GM19025 (cell line): ENCODE results near the gene ABTB2.
A peak's percentile ranks its signal among the peaks of the same experiment; 100 is the strongest.
"Not testable (repeated sequence)": the region's sequence is repeated elsewhere in the genome, so short reads cannot be mapped to it uniquely, and the experiment has no call there.

Experiments used
- ATAC-seq: cut with Tn5 transposase; IDR thresholded peaks from one replicate; pipeline ENCODE4 v1.9.1; 2021; ENCODE audit warnings: mild to moderate bottlenecking, low read depth, moderate library complexity; ENCODE audit not compliant: unreplicated experiment

Gene ABTB2

DNA sequence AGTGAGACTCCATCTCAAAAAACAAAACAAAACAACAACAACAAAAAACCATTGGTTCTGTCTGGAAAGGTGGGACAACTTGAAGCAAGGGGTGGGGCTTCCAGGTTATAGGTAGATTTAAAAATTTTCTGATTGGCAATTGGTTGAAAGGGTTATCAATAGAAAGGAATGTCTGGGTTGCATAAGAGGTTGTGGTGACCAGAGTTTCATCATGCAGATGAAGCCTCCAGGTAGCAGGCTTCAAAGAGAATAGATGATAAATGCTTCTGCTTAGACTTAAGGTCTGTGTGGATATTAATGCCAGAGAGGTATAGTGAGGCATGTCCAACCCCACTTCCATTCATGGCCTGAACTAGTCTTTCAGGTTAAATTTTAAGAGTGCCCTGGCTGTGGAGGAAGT lies 135.8 kb downstream of the ABTB2 start:
- no peak for ATAC-seq

DNA sequence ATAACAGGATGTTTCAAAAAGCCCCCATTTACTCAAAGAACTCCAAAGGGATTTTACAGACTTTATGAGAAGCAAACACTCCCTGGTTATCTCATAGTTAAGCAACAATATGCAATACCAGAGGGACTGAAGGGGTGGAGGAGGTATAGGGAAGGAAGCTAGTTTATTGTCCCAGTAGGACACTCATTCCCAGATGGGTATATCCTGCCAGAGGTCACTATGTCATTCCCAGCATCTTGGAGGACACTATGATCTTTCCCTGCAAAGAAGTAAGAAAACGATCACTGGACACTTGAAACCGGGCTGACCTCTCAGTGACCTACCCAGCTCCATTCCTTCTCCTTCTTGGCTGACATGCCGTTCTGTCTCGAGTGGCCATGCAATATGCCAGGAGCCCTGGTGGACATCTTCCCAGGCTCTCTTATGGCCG lies 137.9 kb downstream of the ABTB2 start:
- ATAC-seq = no peak

DNA sequence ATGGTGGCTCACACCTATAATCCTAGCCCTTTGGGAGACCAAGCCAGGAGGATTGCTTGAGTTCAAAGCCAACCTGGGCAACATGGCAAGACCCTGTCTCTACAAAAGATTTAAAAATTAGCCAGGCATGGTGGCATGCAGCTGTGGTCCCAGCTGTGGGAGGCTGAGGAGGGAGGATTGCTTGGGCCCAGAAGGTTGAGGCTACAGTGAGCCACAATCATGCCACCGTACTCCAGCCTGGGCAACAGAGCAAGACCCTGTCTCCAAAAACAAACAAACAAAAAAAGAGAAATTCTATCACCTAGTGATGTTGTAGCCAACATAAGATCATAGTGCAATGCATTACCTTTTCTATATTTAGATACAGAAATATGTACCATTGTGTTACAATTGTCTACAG lies 138.5 kb downstream of the ABTB2 start:
- no peak for ATAC-seq

DNA sequence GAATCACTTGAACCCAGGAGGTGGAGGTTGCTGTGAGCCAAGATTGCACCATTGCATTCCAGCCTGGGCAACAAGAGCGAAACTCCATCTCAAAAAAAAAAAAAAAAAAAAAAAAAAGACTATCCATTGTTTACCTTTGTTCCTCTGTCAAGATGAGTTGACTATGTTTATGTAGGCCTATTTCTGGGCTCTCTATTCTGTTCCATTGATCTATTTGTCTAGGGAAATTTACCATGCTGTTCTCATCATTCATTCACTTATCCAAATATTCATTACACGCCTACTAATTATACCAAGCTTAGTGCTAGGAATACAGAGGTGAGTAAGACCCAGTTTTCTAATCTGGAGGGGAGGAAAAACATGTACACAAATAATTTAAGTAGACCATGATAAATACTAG lies 139.1 kb downstream of the ABTB2 start:
- ATAC-seq = not testable (repeated sequence)

DNA sequence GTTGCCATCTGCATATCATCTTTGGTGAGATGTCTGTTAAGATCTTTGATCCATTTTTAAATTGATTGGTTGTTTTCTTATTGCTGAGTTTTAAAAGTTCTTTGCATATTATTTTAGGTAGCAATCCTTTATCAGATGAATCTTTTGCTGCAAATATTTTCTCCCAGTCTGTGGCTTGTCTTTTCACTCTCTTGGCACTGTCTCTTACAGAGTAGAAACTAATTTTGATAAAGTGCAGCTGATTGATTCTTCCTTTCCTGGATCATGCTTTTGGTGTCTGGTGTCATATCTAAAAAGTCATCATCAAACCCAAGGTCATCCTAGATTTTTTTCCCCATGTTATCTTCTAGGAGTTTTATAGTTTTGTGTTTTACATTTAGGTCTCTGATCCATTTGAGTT lies 139.7 kb downstream of the ABTB2 start:
- no peak for ATAC-seq

DNA sequence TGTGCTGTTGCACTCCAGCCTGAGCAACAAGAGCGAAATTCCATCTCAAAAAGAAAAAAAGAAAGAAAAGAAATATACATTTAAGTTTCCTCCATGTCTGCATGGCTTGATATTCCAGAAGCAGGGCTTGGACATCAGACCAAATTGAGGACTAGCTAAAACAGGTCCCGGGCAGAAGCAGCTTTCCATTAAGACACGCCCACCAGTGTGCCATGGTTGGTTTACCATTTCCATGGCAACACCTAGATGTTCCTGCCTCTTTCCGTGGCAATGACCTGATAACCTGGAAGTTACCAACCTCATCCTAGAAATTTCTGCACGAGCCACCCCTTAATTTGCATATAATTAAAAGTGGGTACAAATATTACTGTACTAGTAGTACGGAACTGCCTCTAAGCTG lies 141.1 kb downstream of the ABTB2 start:
- ATAC-seq = no peak

DNA sequence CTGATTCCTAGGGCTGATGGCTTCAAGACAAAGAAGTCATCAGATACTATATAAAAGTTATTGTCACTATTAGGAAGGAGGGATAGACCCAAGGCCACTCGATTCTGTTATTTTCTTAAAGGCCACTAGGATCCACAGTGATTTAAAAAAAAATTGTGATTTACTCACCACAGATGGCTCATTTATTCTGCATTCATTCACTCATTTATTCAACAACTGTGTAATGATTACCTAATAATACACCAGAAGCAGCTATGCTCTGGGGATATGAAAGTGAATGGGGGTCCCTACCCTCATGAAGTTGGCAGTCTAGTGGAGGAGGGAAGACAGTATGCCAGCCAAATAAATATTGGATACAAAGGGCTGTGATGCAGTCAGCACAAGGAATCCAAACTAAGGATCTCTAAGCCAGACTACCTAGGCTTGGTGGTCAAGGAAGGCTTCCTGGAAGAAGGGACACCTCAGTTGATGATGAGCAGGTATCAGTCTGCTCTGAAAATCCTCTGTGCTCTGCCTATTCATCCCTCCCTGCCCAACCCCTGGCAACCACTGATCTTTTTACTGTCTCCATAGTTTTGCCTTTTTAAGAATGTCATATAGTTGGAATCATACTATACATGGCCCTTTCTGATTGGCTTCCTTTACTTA lies 141.9 kb downstream of the ABTB2 start:
- ATAC-seq = no peak

DNA sequence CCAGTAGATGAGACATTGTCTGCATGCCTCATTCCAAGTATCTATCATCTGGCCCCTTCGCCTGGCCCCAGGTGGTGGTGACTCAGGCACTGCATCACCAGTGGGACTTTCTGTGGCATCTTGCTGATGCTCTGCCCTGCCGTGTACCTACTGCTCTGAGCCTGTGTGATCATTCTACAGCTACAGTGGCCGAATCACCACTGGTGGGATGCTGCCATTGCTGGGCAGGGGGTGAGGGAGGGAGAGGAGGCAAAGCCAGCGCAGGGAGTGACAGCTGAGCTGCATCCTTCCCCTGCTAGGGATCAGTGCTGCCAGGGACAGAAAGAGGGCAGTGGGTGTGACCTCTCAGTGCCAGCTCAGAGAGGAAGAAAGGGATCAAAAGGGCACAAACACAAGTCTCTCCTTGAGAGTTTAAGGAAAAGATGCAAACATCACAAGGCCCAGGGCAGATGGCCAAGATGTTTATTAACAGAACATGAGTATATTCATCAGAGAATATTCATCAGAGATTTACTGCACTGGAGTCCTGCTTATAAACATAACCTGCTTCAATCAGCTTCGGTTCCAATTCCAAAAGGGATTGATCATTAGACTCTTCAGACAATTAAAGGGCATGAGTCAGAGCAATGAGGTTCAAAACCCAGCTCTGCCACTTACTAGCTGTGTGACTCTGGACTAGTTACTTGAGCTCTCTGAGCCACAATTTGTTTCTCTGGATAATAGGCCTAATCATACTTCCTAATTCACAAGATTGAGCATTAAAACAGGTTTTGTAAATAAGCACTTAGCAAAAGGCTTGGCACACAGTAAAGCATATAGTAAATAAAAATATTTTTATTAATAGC lies 142.6 kb downstream of the ABTB2 start:
- peak; percentile 70 for ATAC-seq

DNA sequence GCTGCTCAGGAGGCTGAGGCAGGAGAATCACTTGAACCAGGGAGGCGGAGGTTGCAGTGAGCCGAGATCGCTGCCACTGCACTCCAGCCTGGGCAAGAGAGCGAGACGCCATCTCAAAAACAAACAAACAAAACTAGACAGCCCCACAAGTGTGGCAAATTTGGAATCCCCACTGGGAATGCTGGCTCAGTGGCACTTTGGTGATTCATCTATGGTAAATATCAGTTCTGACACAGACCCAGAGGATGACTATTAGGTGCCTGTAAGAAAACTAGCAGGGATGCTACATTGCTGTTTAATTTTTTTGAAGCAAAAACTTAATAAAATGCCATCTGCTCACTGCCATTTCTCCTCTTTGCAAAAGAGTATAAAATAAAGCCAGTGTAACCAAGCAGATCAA lies 144.4 kb downstream of the ABTB2 start:
- ATAC-seq = no peak

DNA sequence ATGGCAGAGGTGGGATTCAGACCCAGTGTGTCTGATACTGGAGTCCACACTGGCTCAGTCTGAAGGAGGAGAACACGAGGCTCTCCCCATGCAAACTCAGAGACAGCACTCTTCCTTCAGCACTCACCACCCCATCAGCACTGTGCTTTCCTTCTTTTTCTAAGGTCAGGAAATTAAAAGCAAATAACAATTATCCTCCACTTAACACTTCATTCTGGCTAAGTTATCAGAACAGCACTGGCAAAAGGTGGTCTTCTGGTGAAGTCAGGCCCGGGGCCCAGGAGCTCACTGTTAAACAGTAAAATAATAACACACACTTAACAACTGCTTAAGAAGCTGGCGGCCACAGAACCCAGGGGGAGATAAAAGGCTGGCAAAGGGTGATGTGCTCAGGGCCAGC lies 145.2 kb downstream of the ABTB2 start:
- ATAC-seq = no peak

DNA sequence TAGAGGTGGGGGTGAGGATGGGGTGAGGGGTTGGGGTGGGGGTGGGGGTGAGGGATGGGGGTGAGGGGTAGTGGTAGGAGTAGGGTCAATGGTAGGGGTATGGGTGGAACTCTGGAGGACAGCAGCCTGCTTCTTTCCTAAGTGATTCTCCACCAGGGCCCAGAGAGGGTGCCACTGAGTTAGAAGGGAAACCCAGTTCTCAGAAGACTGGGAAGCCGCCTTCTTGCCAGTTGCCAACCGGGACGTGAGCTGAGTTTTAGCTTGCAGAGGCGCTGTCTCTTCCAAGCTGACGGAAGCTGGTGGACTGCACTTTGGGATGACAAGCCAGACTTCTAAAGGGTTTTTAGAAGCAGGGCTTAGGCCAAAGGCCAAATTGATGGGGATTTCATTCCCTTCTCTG lies 148.0 kb downstream of the ABTB2 start:
- ATAC-seq = no peak

DNA sequence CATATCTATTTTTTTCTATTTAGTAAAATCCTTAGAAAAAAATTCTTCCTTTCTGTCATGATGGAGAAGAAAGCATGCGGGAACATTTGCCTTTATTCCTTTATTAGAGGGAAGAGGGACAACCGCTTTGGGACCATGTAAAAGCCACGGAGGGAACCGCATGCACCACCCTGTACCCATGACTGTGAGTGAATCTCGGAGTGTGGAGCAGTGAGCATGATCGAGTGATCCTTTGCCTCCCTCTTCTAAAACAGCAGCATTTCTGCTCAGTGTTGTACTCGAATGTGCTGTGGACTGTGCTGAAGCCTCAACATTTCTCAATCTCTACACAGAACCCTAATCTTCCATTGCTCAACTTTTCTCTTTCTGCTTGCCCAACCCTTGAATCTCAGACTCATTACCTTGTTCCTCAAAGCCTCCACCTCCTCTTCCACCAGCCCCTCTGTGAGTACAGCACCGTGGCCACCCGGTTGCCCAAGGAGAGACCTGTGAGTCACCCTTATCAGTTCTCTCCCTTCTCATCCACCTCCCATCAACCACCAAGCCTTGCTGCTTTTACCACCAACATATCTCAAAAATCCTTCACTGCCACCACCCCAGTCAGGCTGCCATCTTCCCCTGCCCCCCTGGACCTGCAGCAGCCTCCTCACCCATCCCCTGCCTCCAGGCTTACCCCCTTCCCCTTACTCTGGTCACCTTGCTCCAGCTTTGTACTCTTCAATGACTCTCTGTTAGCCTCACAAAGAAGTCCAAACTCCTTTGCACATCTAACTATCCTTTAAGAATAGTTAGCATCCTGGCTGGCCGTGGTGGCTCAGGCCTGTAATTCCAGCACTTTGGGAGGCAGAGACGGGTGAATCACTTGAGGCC lies 149.3 kb downstream of the ABTB2 start:
- ATAC-seq = no peak

DNA sequence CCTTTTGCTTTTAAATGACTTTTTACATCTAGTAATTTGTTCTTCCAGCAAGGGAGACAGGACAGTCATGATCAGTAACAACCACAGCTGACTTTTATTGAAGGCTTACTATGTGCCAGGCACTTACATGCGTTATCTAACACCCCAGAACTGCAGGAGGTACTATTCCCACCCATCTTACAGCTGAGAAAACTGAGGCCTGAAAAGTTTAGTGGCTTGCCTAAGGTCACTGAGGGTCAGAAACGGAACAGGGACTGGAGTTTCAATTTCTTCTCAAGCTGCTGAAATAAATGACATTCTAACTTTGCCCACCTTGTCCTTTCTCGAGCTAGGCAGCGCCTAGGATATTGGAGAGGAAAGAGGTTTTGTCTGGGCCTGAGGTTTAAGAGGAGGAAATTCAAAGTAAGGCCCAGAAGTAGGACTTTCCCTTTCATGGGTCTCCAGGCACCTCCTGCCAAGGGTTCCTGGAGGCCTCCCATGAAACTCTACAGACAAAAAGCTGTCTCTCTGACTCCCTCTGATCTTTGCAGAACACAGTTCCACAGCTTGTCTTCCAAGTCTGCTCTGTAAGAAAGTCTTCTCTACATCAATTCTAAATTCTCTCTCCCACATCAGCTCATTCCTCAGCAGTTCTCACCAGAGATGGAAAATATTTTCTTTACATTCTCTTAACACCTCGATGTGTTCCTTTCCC lies 150.2 kb downstream of the ABTB2 start:
- no peak for ATAC-seq

DNA sequence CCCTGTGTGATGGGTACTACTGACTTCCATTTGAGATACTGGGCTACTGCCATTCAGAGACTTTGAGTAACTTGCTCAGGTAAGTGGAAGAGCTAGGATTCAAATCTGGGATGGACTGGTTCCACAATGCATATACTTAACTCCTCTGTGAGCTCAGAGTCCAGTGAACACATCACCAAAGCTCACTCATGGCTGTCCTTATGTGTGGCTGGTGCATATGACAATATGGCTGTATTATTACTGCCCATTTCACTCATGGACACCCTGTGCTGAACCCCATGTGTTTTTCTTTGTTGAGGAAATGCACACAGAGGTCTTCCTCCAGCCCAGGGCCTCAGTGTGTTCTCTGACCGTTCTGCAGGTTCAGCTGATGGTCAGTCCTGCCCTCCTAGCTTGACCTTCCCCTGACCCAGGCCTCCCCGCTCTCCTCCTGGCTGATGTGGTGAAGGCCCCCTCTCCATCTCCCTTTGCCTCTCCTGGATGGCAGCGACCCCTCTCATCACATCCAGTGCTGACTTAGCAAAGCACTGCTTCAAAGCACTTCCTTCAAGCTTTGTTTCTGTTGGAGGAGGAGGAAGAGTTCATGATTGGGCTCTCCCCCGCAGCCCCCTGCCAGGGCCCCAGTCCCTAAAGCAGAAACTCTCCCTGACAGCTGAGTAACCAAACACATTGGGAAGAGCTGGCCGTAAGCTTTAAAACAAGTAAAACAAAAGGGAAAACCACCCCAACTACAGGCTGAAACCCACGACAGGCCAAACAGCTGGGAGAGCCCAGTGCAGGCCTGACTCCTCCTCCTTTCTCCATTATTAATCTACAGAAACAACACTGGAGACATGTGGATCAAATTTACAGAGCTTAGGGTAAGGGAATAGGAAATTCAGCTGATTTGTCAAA lies 151.2 kb downstream of the ABTB2 start:
- ATAC-seq = no peak

DNA sequence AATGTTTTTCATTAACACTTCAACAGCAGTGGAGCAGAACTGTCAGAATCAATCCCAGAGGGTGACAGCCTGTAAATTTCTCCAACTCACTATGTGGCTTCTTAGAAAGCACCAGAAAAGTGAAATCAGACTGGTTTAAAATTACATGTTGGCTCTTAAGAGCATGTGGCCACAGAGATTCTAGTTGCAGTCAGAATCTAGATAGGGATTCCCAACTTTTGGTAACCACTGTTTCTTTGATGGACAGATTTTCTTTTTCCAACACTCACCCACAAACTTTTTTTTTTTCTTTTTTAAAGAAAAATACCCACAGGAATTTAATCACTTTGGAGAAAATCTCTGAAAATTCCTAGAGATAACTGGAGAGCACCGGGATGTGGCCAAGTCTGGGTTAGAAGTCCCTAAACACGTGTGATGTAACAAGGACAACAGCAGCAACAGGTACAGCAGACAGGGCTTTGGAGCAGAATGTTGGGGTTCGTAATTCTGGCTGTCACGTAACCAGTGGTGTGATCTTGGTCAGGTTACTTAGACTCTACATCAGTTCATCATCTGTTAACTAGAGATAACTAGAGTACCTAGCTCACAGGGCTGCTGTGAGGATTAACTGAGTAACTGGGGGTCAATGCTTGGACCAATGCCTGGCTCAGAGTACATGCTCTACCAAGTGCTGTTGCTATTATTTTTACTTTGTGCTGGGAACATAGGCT lies 152.3 kb downstream of the ABTB2 start:
- no peak for ATAC-seq

DNA sequence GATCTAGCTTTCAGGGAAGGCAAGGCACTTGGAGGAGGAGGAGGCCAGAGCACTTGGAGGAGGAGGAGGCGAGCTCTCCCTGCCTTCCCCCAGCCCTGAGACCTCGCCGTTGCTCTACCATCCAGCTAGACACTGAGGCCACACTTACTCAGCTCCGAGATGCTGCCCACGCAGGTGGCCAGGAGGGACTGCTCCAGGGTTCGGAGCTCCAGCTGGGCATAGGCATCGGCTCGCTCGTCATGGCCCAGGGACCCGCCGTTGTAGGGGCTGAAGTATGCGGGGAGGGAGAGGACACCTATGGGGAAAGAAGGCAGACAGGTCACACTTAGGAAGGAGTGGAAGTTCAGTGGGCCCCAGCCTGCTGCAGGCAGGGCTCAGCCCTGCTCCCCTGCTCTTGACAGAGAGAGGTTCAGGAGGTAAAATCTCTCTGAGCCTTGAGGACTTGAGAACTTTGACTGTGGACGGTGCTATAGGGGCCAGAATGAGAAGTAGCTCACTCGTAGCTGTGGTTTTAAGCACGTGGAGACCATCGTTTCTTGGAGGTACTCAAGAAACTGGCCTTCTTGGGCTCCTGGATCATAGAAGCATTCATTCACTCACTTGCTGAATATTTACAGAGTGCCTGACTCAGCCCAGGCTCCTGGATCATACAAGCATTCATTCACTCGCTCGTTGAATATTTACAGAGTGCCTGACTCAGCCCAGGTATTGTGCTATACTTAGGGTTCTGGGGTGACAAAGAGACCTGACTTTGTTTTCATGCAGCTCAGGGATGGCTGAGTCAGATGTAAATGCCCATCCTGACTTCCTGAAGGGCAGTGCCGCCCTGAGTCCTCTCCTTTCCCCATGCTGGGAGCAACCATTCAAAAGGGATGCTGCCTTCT lies 153.2 kb downstream of the ABTB2 start:
- peak; percentile 46 for ATAC-seq

DNA sequence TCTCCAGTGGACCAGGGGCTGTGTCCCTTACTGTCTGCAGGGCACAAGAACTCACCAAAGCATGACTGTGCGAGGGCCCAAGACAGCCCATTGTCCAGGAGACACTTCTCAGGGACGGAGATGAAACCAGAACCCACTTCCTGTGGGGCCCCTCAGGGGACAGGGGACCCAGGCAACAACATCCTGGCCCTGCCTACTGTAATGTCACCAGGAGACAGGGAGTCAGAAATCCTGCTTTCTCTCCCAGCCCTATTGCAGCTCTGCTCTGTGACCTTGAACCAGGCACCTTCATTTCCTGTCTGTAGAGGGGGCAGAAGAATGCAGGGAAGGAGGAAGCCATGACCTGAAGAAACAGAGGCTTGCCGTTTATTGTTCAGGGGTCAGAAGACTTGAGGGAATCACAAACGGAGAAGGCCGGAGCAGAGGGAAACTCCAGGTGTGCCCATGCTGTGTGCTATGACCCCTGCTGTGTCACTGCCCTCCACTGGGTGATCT lies 154.4 kb downstream of the ABTB2 start:
- no peak for ATAC-seq

DNA sequence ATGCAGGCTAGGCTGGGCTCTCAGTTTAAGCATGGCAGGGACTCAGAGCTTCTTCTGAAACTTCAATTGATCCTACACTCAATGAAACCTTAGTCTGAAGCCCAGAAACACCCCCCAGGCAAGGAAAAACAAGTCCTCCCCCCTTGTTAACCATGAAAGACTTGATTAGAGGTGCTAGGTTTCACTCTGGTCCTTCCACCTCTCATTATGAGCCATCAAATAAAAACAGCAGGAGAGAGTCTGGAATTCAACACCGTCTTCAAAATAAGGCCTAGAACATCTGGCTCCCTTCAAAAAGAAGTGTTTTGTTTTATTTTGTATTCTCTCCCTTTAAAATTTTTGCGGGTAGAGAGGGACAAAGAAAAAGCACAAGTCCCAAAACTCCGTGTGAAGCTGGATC lies 156.7 kb downstream of the ABTB2 start:
- ATAC-seq = no peak
